Activated naive CD4-positive, alpha-beta T cell treated with anti-CD3 and anti-CD28 coated beads, Interleukin-2, amount 10 ng/mL, durations not matched to agents 7 days and 5 days (primary cell): ENCODE results near the gene WASF2.

Experiments used
- CTCF ChIA-PET: fragments of 350-600 bp; sonication (Branson Sonifier 250); formaldehyde crosslinking; loops from one replicate; lab custom pipeline; 2021; ENCODE audit warnings: antibody characterized with exemption; lab: Charles Lee
- DNase-seq: peaks from one replicate; pipeline ENCODE4 v3.0.0-alpha.2; 2020
- H3K27ac Mint-ChIP-seq: one replicate; pipeline ENCODE4 v1.8.0; 2021; ENCODE audit warnings: mild to moderate bottlenecking, moderate library complexity, mixed read lengths
- H3K27me3 Mint-ChIP-seq: one replicate; pipeline ENCODE4 v1.8.0; 2021; ENCODE audit warnings: mild to moderate bottlenecking, mixed read lengths
- H3K36me3 Mint-ChIP-seq: one replicate; pipeline ENCODE4 v1.8.0; 2021; ENCODE audit warnings: mixed read lengths
- H3K4me1 Mint-ChIP-seq: one replicate; pipeline ENCODE4 v1.8.0; 2021; ENCODE audit warnings: mixed read lengths
- H3K4me3 Mint-ChIP-seq: one replicate; pipeline ENCODE4 v1.8.0; 2021; ENCODE audit warnings: mild to moderate bottlenecking, moderate library complexity, mixed read lengths
- H3K9me3 Mint-ChIP-seq: one replicate; pipeline ENCODE4 v1.8.0; 2021; ENCODE audit warnings: mixed read lengths

The WASF2 gene

GRCh38 chr1:27357281-27358037 lies 132.5 kb downstream of the WASF2 start:
- peak; percentile 87 for DNase-seq
- CTCF ChIA-PET = interaction anchor here (0.7 to 8.0 kb wide), 23 partner anchors 9 to 250 kb away, joined by 3 to 96 read pairs (median 6); partner anchors contain the start of genes CD164L2, GPR3, MAP3K6 and SYTL1
- peaks cover 4% of the 10 kb centered on the region for H3K36me3 Mint-ChIP-seq

DNA sequence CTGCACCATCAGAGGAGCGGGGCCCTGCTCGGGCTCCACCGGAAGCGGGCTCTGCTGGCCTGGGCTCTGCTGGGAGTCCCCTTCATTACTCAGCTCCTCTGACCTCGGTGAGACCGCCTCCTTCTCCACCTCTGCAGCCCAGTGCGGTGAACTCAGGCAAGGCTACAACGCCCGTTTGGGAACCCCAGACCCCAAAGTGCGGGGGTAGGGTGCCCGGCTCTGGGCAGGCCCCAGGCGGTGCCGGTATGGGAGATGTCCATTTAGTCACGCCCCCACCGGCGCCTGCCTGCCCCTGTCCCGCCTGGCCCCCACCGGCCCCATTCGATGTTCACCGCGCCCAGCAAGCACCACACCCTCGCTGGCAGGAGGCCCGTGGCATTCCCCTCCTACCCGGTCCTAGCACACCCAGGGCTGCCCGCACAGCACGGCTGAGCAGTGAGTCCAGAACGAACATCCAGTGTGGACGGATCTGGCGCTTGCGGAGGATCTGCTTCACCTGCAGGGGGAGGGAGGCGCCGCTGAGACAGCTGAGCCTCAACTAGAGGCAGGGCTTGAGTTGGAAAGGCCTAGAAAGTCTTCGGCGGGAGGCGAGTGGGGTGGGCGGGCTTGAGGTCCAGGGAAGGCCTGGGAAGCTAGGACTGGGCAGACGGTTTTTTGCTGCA lies 133.2 kb downstream of the WASF2 start:
- Mint-ChIP-seq H3K4me1 (peaks cover 41% of the 10 kb centered on the region), H3K27ac (peak overlapping the region; percentile 88), H3K27me3 (peaks cover 39% of the 10 kb centered on the region), H3K4me3 (peak overlapping the region; percentile 67), H3K9me3 (no peaks in the 10 kb centered on the region), H3K36me3 (peaks cover 4% of the 10 kb centered on the region)
- CTCF ChIA-PET = interaction anchor here (0.7 to 8.0 kb wide), 24 partner anchors 8 to 251 kb away, joined by 3 to 96 read pairs (median 5); partner anchors contain the start of genes CD164L2, GPR3, MAP3K6 and SYTL1
- peak; percentile 35 for DNase-seq

More at GRCh38 chr1:27357281-27358037, 132.5 kb downstream of the WASF2 start:
- peaks cover 39% of the 10 kb centered on the region for H3K27me3 Mint-ChIP-seq
- H3K4me1 Mint-ChIP-seq = peaks cover 41% of the 10 kb centered on the region
- H3K4me3 Mint-ChIP-seq = peak overlapping the region; percentile 67
- no peaks in the 10 kb centered on the region for H3K9me3 Mint-ChIP-seq
- H3K27ac Mint-ChIP-seq = peak overlapping the region; percentile 88

- H3K27ac Mint-ChIP-seq = peak overlapping the region; percentile 72
- peaks cover 40% of the 10 kb centered on the region for H3K4me1 Mint-ChIP-seq
- peak overlapping the region; percentile 67 for H3K4me3 Mint-ChIP-seq
- no peak for DNase-seq
- H3K27me3 Mint-ChIP-seq = peaks cover 36% of the 10 kb centered on the region
- H3K36me3 Mint-ChIP-seq = peaks cover 5% of the 10 kb centered on the region
- no peaks in the 10 kb centered on the region for H3K9me3 Mint-ChIP-seq
- CTCF ChIA-PET = interaction anchor here (1.5 to 8.0 kb wide), 7 partner anchors 10 to 55 kb away, joined by 4 to 96 read pairs (median 25); partner anchors contain the start of gene MAP3K6
Observed at GRCh38 chr1:27356277-27356618, 133.7 kb downstream of the WASF2 start.

DNA sequence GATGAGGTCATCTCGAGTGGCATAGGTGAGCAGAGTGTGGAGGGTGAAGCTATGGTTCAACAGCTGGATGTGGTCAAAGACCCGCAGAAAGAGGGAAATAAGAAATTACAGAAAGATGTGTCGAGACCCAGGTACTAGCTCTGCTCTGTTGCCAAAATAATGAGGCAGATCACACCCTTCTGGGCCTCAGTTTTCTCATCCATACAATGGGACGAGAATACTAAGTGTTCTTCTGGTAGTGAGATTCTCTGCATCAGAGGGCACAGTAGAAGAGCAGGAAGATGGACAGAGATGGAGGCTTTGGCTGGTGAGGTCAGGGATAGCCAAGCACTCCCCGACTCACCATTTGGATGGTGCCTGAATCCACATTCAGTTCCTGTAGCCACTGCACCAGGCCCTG lies 134.3 kb downstream of the WASF2 start:
- CTCF ChIA-PET = interaction anchor here (1.5 to 8.0 kb wide), 7 partner anchors 10 to 55 kb away, joined by 4 to 96 read pairs (median 25); partner anchors contain the start of gene MAP3K6
- DNase-seq = no peak
- peaks cover 31% of the 10 kb centered on the region for H3K27me3 Mint-ChIP-seq
- H3K4me1 Mint-ChIP-seq = peaks cover 39% of the 10 kb centered on the region
- H3K27ac Mint-ChIP-seq = peak overlapping the region; percentile 72
- H3K36me3 Mint-ChIP-seq = peaks cover 5% of the 10 kb centered on the region
- no peaks in the 10 kb centered on the region for H3K9me3 Mint-ChIP-seq
- peak overlapping the region; percentile 67 for H3K4me3 Mint-ChIP-seq
